Measurements from ENCODE around the gene CXCL12. TPM values are rescaled to one million over a fixed set of nuclear protein-coding genes. Genes with fewer than 3 reads are reported as not detected.

CXCL12 gene
- total RNA-seq, 1 donor from 2014 or later: not detected

DNA sequence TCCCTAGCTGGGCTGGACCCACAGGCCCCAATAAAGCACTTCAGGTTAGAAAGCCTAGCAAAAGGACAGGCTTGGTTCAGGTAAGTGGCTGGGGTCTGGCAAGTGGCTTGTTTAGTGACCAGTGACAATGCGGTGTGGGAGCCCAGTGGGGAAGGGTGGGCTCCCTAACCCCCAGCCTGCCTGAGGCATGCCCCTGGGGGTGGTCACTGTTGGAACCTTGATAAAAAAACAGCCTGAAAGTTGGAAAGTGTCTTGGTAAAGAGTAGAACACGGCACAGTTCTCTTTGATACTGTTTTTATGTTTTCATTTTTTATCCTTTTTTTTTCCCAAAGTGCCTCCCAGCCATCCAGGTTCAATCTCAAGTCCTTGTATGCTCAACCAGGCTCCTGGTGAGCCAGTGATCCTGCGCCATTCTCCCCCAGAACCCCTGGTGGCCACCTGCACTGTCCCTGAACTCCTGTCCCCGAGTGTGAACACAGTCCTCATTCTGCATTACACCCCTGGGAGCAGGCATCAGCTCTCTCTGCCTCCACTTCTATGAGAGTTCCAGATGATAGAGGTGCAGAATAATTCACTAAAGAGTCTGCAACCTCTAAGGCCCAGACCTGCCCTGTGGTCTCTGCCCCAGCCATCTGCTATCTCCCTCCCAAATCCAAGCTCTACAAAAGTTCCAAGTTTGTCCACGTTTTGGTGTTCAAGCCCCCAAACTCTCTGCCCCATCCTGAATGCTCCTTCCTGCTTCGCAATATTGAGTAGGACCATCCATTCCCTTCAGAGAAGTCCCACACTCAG lies 15.0 kb upstream of the CXCL12 start:
- Mint-ChIP-seq H3K4me1 (no peaks in the 10 kb centered on the region), H3K27ac (no peak overlapping the region), H3K27me3 (peaks cover 6% of the 10 kb centered on the region), H3K36me3 (ENCODE audit: low read depth) (no peaks in the 10 kb centered on the region), H3K4me3 (no peak overlapping the region), H3K9me3 (no peaks in the 10 kb centered on the region)
- CTCF ChIA-PET: no interaction called here
- DNase-seq (no peak), ATAC-seq (ENCODE audit: low read depth) (no peak)
- intact Hi-C loops (cut with micrococcal nuclease): no loop called here
- POLR2A ChIA-PET: no interaction called here
- TF ChIP-seq, protein P1, sequence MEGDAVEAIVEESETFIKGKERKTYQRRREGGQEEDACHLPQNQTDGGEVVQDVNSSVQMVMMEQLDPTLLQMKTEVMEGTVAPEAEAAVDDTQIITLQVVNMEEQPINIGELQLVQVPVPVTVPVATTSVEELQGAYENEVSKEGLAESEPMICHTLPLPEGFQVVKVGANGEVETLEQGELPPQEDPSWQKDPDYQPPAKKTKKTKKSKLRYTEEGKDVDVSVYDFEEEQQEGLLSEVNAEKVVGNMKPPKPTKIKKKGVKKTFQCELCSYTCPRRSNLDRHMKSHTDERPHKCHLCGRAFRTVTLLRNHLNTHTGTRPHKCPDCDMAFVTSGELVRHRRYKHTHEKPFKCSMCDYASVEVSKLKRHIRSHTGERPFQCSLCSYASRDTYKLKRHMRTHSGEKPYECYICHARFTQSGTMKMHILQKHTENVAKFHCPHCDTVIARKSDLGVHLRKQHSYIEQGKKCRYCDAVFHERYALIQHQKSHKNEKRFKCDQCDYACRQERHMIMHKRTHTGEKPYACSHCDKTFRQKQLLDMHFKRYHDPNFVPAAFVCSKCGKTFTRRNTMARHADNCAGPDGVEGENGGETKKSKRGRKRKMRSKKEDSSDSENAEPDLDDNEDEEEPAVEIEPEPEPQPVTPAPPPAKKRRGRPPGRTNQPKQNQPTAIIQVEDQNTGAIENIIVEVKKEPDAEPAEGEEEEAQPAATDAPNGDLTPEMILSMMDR (IDR thresholded peaks at IDR 0.05): no peak

GRCh38 chr10:44398747-44399658 lies 14.1 kb upstream of the CXCL12 start:
- POLR2A ChIA-PET: no interaction called here
- CTCF ChIA-PET: no interaction called here
- Mint-ChIP-seq H3K9me3 (no peaks in the 10 kb centered on the region), H3K36me3 (ENCODE audit: low read depth) (no peaks in the 10 kb centered on the region), H3K27me3 (peaks cover 6% of the 10 kb centered on the region), H3K4me3 (no peak overlapping the region), H3K27ac (no peak overlapping the region), H3K4me1 (no peaks in the 10 kb centered on the region)
- intact Hi-C loops (cut with micrococcal nuclease): no loop called here
- no peak for DNase-seq
- no peak for ATAC-seq (ENCODE audit: low read depth)
- TF ChIP-seq, protein P1 (IDR thresholded peaks at IDR 0.05): no peak

DNA sequence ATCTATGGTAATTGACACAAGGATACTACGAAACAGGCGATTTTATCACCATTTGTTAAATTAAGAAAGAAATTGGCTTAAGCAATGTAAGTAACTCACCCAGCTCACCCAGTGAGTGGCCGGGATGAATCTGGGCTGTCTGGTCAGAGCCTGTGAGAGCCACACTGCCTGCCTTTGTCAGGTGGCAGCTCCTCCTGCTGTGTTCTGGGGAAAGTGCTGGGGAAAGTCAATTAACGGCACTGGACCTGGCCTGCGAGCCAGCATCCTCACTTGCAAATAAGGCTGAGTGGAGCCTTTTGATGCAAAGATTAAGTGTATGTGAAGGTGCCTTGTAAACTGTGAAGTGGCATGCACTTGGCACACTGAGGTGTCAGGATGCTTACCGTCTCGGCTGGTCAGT lies 13.4 kb upstream of the CXCL12 start:
- TF ChIP-seq, protein P1 (IDR thresholded peaks at IDR 0.05): no peak
- intact Hi-C loops (cut with micrococcal nuclease): no loop called here
- Mint-ChIP-seq H3K4me3 (no peak overlapping the region), H3K27ac (no peak overlapping the region), H3K9me3 (no peaks in the 10 kb centered on the region), H3K36me3 (ENCODE audit: low read depth) (no peaks in the 10 kb centered on the region), H3K4me1 (no peaks in the 10 kb centered on the region), H3K27me3 (peaks cover 6% of the 10 kb centered on the region)
- ChIA-PET CTCF (no interaction called here), POLR2A (no interaction called here)
- DNase-seq: no peak
- no peak for ATAC-seq (ENCODE audit: low read depth)

GRCh38 chr10:44397476-44398225 lies 12.8 kb upstream of the CXCL12 start:
- no peak overlapping the region for H3K4me3 Mint-ChIP-seq
- no peak overlapping the region for H3K27ac Mint-ChIP-seq
- intact Hi-C loops (cut with micrococcal nuclease): no loop called here
- ChIA-PET CTCF (no interaction called here), POLR2A (no interaction called here)
- TF ChIP-seq, protein P1 (IDR thresholded peaks at IDR 0.05): no peak
- no peak for DNase-seq
- ATAC-seq (ENCODE audit: low read depth): no peak
- H3K36me3 Mint-ChIP-seq (ENCODE audit: low read depth): no peaks in the 10 kb centered on the region
- H3K27me3 Mint-ChIP-seq: peaks cover 6% of the 10 kb centered on the region
- H3K4me1 Mint-ChIP-seq: no peaks in the 10 kb centered on the region
- H3K9me3 Mint-ChIP-seq: no peaks in the 10 kb centered on the region
